ENCODE measurements around the gene ST3GAL2. TPM values are rescaled to one million over a fixed set of nuclear protein-coding genes. Genes with fewer than 3 reads are reported as not detected.
"Not testable (repeated sequence)": the region's sequence is repeated elsewhere in the genome, so short reads cannot be mapped to it uniquely, and the experiment has no call there.

Gene ST3GAL2
- total RNA-seq, 1 donor from 2014 or later, result 35.6 TPM

DNA sequence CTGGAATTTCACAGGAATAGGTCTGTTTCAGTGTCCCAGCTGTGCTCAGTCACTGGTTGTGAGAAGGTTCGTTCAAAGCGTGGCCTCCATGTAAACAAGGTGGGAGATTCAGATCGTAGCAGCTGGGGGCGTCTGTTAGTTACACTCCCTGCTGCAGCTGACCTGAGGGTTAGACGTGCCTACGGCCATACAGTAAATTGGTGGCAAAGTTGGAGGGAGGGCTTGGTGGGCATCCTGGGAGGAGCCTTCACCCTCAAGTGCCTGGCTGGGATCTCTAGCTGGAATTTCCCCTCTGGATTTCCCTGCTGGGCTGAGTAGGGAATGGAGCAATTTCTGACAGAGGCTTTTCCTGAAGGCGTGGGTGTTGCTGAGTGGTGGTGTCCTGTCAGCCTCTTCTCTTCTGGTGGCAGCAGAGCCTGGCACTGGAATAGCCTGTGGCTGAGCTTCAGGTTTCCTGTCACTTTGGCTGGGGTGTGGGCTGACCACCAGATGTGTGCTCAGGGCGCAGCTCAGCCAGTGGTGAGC lies 21.9 kb upstream of the ST3GAL2 start:
- Mint-ChIP-seq H3K27ac (no peak overlapping the region), H3K27me3 (ENCODE audit: insufficient read depth) (no peaks in the 10 kb centered on the region), H3K4me3 (no peak overlapping the region), H3K36me3 (ENCODE audit: low read depth) (no peaks in the 10 kb centered on the region), H3K9me3 (no peaks in the 10 kb centered on the region), H3K4me1 (ENCODE audit: low read depth) (no peaks in the 10 kb centered on the region)
- DNase-seq (ENCODE audit: low spot score), result no peak
- intact Hi-C loops (cut with micrococcal nuclease), result no loop called here

DNA sequence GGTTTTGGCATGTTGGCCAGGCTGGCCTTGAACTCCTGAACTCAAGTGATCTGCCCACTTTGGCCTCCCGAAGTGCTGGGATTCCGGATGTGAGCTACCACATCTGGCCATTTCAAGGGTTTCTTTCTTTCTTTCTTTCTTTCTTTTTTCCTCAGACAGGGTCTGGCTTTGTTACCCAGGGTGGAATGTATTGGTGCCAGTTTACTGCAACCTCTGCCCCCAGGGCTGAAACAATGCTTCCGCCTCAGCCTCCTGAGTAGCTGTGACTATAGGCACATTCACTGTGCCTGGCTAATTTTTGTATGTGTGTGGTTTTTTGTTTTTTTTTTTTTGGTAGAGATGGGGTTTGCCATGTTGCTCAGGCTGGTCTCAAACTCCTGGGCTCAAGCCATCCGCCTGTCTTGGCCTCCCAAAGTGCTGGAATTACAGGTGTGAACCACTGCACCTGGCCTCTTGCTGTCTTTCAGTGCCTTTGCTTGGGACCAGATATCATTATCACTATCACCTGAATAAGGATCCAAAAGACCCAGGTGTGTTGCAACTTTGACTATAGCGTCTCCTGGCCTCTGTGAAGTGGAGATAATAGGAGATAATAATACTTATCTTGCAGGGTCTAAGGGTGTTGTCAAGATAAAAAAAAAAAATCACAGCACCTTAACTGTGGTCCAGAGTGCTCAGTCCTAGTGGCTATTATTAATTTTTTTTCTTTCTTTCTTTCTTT lies 18.7 kb upstream of the ST3GAL2 start:
- Mint-ChIP-seq H3K9me3 (no peaks in the 10 kb centered on the region), H3K4me1 (ENCODE audit: low read depth) (peaks cover 15% of the 10 kb centered on the region), H3K4me3 (no peak overlapping the region), H3K27me3 (ENCODE audit: insufficient read depth) (no peaks in the 10 kb centered on the region), H3K36me3 (ENCODE audit: low read depth) (no peaks in the 10 kb centered on the region), H3K27ac (no peak overlapping the region)
- intact Hi-C loops (cut with micrococcal nuclease), result no loop called here
- no peak for DNase-seq (ENCODE audit: low spot score)

DNA sequence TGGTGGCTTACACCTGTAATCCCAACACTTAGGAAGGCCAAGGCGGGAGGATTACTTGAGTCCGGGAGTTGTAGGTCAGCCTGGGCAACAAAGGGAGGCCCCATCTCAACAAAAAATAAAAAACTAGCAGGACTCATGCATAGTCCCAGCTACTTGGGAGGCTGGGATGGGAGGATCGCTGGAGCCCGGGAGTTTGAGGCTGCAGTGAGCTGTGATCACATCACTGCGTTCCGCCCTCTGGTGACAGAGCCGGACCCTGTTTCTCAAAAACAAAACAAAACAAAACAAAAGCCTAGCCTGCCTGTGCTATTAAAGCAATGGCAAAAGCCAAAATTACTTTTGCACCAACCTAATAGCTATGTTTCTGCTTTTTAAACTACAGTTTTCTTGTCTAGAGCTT lies 17.0 kb upstream of the ST3GAL2 start:
- Mint-ChIP-seq H3K36me3 (ENCODE audit: low read depth) (no peaks in the 10 kb centered on the region), H3K4me3 (peak overlapping the region; percentile 91), H3K27me3 (ENCODE audit: insufficient read depth) (no peaks in the 10 kb centered on the region), H3K27ac (no peak overlapping the region), H3K4me1 (ENCODE audit: low read depth) (peaks cover 15% of the 10 kb centered on the region), H3K9me3 (no peaks in the 10 kb centered on the region)
- no peak for DNase-seq (ENCODE audit: low spot score)
- intact Hi-C loops (cut with micrococcal nuclease), result no loop called here

DNA sequence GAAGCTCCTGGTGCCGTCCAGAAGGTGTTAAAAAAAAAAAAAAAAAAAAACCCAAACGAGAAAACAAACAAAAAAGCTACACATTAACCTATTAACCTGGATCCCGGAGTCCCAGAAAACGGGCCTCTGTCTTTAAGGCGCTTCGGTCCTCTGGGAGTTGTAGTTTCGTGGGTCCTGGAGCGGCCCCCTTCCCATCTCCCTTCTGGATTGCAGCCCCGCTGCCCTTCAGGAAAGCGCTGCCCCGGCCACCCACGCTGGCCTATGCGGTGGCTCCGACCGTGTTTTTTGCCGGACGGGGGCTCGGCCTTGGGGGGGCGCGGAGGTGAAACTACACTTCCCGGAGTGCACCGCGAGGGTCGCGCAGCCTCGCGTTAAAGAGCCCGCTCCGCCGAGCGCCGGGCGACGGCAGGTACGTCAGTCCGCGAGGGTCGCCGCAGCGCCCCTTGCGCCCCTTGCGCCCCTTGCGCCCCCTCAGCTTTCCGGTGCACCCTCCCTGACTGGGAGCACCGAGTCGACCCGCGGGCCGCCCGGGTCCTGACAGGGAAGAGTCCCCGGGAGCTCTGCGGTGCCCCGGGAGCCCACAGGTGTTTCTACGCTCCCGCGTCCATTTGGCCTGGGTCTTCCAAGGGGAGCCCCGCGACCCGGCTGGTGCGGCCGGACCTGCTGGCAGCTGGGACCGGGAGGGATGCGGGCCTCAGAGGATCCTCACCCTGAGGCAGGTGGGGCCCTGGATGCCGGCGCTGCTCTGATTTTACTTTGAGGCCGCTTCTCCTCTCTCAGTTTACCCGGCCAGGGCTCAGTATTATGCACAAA lies 15.5 kb upstream of the ST3GAL2 start, which contains the start of gene FCSK:
FCSK (plus strand) TSS at position 374 of the 813 bp plus-strand sequence. CDS start 8,596 bp downstream, outside the sequence.
- DNase-seq (ENCODE audit: low spot score), result peak; percentile 52
- Mint-ChIP-seq H3K36me3 (ENCODE audit: low read depth) (no peaks in the 10 kb centered on the region), H3K27ac (peak within 1 kb of the TSS; percentile 83), H3K9me3 (no peaks in the 10 kb centered on the region), H3K4me3 (peak within 1 kb of the TSS; percentile 91), H3K4me1 (ENCODE audit: low read depth) (peaks cover 21% of the 10 kb centered on the region), H3K27me3 (ENCODE audit: insufficient read depth) (no peaks in the 10 kb centered on the region)
- intact Hi-C loops (cut with micrococcal nuclease), result loop anchor here (1.0 to 5.0 kb wide), 6 partner anchors 15 to 202 kb away; partner anchors contain the start of genes COG4, EXOSC6, SF3B3 and ST3GAL2

DNA sequence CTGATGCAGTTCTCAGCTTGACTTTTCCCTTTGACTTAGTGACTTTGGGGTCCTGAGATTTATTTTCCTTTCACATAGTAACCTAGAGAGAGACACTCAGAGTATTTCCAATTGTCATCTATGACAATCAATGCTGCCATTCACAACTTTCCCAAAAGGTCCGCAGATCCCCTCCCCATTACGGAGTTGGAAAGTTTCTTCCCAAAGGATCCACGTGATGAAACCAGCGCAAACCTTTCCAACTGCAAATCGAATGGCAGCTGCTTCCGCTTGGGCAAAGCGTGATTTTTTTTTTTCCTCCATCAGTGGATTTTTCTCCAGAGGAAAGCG lies 15.0 kb upstream of the ST3GAL2 start:
- peaks cover 21% of the 10 kb centered on the region for H3K4me1 Mint-ChIP-seq (ENCODE audit: low read depth)
- H3K4me3 Mint-ChIP-seq, result peak overlapping the region; percentile 91
- H3K27me3 Mint-ChIP-seq (ENCODE audit: insufficient read depth), result no peaks in the 10 kb centered on the region
- H3K27ac Mint-ChIP-seq, result peak overlapping the region; percentile 83
- intact Hi-C loops (cut with micrococcal nuclease), result loop anchor here (1.0 to 5.0 kb wide), 6 partner anchors 15 to 202 kb away; partner anchors contain the start of genes COG4, EXOSC6, SF3B3 and ST3GAL2
- H3K36me3 Mint-ChIP-seq (ENCODE audit: low read depth), result no peaks in the 10 kb centered on the region
- H3K9me3 Mint-ChIP-seq, result no peaks in the 10 kb centered on the region
- no peak for DNase-seq (ENCODE audit: low spot score)

DNA sequence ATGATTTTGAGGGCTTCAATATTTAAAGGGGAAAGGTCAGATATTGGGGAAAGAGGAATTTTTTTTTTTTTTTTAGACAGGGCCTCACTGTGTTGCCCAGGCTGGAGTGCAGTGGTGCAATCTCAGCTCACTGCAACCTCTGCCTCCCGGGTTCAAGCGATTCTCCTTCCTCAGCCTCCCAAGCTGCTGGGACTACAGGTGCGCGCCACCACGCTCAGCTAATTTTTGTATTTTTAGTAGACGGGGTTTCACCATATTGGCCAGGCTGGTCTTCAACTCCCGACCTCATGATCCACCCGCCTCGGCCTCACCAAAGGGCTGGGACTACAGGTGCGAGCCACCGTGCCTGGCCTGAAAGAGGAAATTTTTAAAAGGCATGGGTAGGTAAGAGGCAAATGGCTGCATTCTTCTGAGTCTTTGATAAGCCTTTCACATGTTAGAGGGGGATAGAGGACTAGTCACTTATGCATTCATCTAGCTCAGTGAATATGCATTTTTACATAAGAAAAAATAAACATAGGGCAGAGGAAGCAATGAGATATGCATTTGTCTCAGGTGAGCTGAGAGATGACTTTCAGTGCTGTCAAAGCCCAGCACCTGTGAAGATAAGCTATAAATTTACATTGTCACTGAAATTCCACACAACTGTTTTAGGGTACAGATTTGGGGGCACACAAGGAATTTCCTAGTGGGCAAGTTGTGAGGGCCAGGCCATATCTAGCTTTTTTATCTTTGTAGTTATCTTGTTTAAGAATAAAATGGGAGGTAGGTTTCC lies 14.4 kb upstream of the ST3GAL2 start:
- Mint-ChIP-seq H3K36me3 (ENCODE audit: low read depth) (no peaks in the 10 kb centered on the region), H3K27ac (peak overlapping the region; percentile 83), H3K4me3 (peak overlapping the region; percentile 91), H3K27me3 (ENCODE audit: insufficient read depth) (no peaks in the 10 kb centered on the region), H3K4me1 (ENCODE audit: low read depth) (peaks cover 21% of the 10 kb centered on the region), H3K9me3 (no peaks in the 10 kb centered on the region)
- intact Hi-C loops (cut with micrococcal nuclease), result loop anchor here (5.0 kb wide), 1 partner anchor 201 kb away; the partner anchor contains the start of gene EXOSC6
- DNase-seq (ENCODE audit: low spot score), result no peak

DNA sequence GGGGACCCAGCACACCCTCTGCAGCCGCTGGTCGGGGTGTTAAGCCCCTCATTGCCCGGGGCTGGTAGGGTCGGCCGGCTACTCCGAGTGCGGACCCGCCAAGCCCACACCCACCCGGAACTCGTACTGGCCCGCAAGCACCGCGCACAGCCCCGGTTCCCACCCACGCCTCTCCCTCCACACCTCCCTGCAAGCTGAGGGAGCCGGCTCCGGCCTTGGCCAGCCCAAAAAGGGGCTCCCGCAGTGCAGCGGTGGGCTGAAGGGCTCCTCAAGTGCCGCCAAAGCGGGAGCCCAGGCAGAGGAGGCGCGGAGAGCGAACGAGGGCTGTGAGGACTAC lies 12.1 kb upstream of the ST3GAL2 start:
- not testable (repeated sequence) for H3K4me3 Mint-ChIP-seq

DNA sequence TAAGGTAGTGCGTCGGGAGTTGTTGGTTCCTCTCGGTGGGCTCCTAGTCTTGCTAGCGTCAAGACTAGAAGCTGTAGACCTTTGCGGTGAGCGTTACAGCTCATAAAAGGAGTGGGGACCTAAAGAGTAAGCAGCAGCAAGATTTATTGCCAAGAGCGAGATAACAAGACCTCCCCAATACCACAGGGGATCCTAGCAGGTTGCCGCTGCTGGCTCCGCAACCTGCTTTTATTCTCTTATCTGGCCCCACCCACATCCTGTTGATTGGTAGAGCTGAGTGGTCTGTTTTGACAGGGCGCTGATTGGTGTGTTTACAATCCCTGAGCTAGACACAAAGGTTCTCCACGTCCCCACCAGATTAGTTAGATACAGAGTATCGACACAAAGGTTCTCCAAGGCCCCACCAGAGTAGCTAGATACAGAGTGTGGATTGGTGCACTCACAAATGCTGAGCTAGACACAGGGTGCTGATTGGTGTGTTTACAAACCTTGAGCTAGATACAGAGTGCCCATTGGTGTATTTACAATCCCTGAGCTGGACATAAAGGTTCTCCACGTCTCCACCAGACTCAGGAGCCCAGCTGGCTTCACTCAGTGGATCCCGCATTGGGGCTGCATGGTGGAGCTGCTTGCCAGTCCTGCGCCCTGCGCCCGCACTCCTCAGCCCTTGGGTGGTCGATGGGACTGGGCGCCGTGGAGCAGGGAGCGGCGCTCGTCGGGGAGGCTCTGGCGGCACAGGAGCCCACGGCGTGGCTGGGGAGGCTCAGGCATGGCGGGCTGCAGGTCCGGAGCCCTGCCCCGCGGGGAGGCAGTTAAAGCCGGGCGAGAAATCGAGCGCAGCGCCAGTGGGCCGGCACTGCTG lies 11.5 kb upstream of the ST3GAL2 start:
- intact Hi-C loops (cut with micrococcal nuclease), result loop anchor here (5.0 kb wide), 1 partner anchor 198 kb away; the partner anchor contains the start of gene EXOSC6
- H3K27ac Mint-ChIP-seq; H3K9me3 Mint-ChIP-seq; DNase-seq (ENCODE audit: low spot score); H3K27me3 Mint-ChIP-seq (ENCODE audit: insufficient read depth); H3K4me3 Mint-ChIP-seq; H3K36me3 Mint-ChIP-seq (ENCODE audit: low read depth): not testable (repeated sequence)
- H3K4me1 Mint-ChIP-seq (ENCODE audit: low read depth), result peaks cover 18% of the 10 kb centered on the region

More for the DNA sequence above, 12.1 kb upstream of the ST3GAL2 start:
- not testable (repeated sequence) for H3K36me3 Mint-ChIP-seq (ENCODE audit: low read depth); H3K27ac Mint-ChIP-seq; DNase-seq (ENCODE audit: low spot score); H3K9me3 Mint-ChIP-seq; H3K27me3 Mint-ChIP-seq (ENCODE audit: insufficient read depth)
- peaks cover 21% of the 10 kb centered on the region for H3K4me1 Mint-ChIP-seq (ENCODE audit: low read depth)
- intact Hi-C loops (cut with micrococcal nuclease), result loop anchor here (5.0 kb wide), 1 partner anchor 199 kb away; the partner anchor contains the start of gene EXOSC6

DNA sequence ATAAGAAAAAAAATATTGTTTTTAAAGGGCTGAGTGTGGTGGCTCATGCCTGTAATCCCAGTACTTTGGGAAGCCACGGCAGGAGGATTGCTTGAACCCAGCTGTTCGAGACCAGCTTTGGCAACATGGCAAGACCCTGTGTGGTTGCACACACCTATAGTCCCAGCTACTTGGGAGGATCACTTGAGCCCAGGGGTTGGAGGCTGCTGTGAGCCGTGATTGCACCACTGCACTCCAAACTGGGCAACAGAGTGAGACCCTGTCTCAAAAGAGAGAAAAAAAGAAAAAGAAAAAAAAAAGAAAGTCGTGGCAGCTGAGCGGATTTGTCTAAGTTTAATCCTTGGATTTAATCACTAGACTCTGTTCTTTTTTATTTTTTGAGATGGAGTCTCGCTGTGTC lies 9.2 kb upstream of the ST3GAL2 start:
- Mint-ChIP-seq H3K4me1 (ENCODE audit: low read depth) (peaks cover 13% of the 10 kb centered on the region), H3K27ac (no peak overlapping the region), H3K9me3 (no peaks in the 10 kb centered on the region), H3K36me3 (ENCODE audit: low read depth) (no peaks in the 10 kb centered on the region), H3K4me3 (no peak overlapping the region), H3K27me3 (ENCODE audit: insufficient read depth) (peaks cover 2% of the 10 kb centered on the region)
- intact Hi-C loops (cut with micrococcal nuclease), result no loop called here
- no peak for DNase-seq (ENCODE audit: low spot score)

DNA sequence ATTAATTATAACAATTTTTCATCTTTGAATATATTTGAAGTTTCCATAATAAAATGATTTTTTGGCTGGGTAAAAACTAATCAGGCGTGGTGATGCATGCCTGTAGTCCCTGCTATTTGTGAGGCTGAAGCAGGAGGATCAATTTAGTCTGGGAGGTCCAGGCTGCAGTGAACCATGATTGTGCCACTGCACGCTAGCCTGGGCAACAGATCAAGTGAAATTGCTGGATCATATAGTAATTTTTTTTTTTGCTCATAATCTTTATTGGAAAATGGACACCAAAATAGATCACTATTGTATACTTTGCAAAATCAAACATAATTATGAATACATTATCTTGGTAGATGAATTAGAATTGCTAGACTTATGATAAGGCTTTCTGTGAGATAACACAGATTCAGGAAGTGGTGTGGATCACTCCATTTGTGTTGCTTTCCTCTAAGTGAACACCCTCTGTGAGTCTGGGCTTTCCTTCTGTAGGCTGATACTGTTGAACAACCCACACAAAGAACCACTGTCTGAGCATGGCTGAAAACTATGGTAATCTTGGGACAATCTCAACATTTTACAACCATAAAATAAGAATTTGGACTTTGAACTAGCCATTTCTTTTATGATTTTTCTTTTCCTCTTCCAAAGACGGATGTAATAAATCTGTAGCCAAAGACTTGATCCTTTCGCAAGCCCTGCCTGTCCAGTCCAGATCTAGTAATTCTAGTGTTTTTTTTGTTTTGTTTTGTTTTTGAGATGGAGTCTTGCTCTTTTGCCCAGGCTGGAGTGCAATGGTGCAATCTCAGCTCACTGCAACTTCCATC lies 5.6 kb upstream of the ST3GAL2 start:
- Mint-ChIP-seq H3K4me1 (ENCODE audit: low read depth) (peaks cover 6% of the 10 kb centered on the region), H3K9me3 (no peaks in the 10 kb centered on the region), H3K4me3 (no peak overlapping the region), H3K27me3 (ENCODE audit: insufficient read depth) (peaks cover 2% of the 10 kb centered on the region), H3K27ac (no peak overlapping the region), H3K36me3 (ENCODE audit: low read depth) (no peaks in the 10 kb centered on the region)
- DNase-seq (ENCODE audit: low spot score), result no peak
- intact Hi-C loops (cut with micrococcal nuclease), result no loop called here

DNA sequence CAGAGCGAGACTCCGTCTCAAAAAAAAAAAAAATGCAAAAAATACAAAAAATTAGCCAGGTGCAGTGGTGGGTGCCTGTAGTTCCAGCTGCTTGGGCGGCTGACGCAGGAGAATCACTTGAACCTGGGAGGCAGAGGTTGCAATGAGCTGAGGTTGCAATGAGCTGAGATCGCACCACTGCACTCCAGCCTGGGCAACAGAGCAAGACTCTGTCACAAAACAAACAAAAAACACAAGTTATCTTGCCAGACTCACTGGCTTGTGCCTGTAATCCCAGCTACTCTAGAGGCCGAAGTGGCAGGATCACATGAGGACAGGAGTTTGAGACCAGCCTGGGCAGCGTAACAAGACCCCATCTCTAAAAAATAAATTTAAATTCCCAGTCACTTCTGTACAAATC lies 3.4 kb upstream of the ST3GAL2 start:
- H3K4me1 Mint-ChIP-seq (ENCODE audit: low read depth), result peaks cover 17% of the 10 kb centered on the region
- H3K36me3 Mint-ChIP-seq (ENCODE audit: low read depth), result no peaks in the 10 kb centered on the region
- no peaks in the 10 kb centered on the region for H3K9me3 Mint-ChIP-seq
- intact Hi-C loops (cut with micrococcal nuclease), result no loop called here
- H3K4me3 Mint-ChIP-seq, result no peak overlapping the region
- H3K27ac Mint-ChIP-seq, result no peak overlapping the region
- peaks cover 2% of the 10 kb centered on the region for H3K27me3 Mint-ChIP-seq (ENCODE audit: insufficient read depth)
- DNase-seq (ENCODE audit: low spot score), result no peak
